GM06990 (cell line): ENCODE measurements around the gene WWTR1.

Source experiments
- DNase-seq: peaks from one replicate; pipeline ENCODE4 v3.0.0-alpha.2; 2011; ENCODE audit not compliant: insufficient read length; ENCODE audit errors: extremely low read depth
- H3K27me3 ChIP-seq: replicated peaks from 2 replicates; pipeline ENCODE4 v1.6.0; 2011; ENCODE audit warnings: low read length; ENCODE audit not compliant: control insufficient read depth, insufficient read depth
- H3K36me3 ChIP-seq: 2 replicates; pipeline ENCODE4 v1.5.1; 2011; ENCODE audit warnings: low read length; ENCODE audit not compliant: control insufficient read depth, insufficient read depth
- H3K4me3 ChIP-seq: replicated peaks from 2 replicates; pipeline ENCODE4 v1.5.1; 2011; ENCODE audit warnings: low read depth, mild to moderate bottlenecking, control low read depth, low read length
- CTCF ChIP-seq: IDR thresholded peaks from 2 replicates; pipeline ENCODE4 v1.5.1; 2011; ENCODE audit warnings: low read length, control low read depth, mild to moderate bottlenecking, inconsistent platforms; ENCODE audit not compliant: insufficient read depth, poor library complexity, severe bottlenecking

WWTR1 gene

DNA sequence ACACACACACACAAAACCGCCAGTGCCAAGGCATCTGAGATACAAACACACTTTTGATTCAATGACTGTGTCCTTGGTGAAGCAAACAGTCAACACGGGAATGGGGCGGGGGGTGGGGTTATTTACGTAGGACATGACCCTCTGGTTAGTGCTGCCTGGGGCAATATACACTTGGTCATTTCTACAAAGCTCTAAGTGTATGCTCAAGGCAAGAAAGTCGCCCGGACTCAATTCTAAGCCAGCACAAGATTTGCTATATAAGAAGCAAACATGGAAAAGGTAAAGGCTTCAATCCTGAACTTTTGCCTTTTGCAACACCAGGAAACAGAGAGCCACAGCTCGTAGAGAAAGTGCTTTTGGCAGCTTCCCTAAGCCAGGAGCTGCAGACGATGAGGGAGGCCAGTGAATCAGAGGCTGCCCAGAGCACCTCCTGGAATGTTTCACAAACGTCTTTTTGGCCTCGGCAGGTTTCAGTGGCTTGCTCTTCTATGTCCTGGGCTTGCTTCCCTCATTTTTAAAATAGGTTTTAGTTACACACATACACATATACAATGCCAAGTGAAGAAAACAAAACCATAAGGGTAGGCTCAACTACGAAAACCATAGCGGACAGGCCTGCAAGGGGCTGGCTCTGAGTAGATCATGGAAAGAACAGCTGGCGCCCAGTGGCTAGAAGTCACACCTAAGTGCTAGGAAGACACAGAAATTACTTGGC lies 109.7 kb downstream of the WWTR1 start:
- TF ChIP-seq CTCF: no peak
- Histone ChIP-seq H3K36me3 (no peaks in the 10 kb centered on the region), H3K4me3 (no peak overlapping the region), H3K27me3 (no peaks in the 10 kb centered on the region)
- DNase-seq: no peak

GRCh38 chr3:149547413-149547812 lies 110.4 kb downstream of the WWTR1 start:
- no peak for DNase-seq
- Histone ChIP-seq H3K36me3 (no peaks in the 10 kb centered on the region), H3K4me3 (no peak overlapping the region), H3K27me3 (no peaks in the 10 kb centered on the region)
- TF ChIP-seq CTCF: no peak

GRCh38 chr3:149545049-149545448 lies 112.8 kb downstream of the WWTR1 start:
- no peak for TF ChIP-seq CTCF
- H3K27me3 ChIP-seq: no peaks in the 10 kb centered on the region
- no peaks in the 10 kb centered on the region for H3K36me3 ChIP-seq
- no peak overlapping the region for H3K4me3 ChIP-seq
- DNase-seq: no peak

DNA sequence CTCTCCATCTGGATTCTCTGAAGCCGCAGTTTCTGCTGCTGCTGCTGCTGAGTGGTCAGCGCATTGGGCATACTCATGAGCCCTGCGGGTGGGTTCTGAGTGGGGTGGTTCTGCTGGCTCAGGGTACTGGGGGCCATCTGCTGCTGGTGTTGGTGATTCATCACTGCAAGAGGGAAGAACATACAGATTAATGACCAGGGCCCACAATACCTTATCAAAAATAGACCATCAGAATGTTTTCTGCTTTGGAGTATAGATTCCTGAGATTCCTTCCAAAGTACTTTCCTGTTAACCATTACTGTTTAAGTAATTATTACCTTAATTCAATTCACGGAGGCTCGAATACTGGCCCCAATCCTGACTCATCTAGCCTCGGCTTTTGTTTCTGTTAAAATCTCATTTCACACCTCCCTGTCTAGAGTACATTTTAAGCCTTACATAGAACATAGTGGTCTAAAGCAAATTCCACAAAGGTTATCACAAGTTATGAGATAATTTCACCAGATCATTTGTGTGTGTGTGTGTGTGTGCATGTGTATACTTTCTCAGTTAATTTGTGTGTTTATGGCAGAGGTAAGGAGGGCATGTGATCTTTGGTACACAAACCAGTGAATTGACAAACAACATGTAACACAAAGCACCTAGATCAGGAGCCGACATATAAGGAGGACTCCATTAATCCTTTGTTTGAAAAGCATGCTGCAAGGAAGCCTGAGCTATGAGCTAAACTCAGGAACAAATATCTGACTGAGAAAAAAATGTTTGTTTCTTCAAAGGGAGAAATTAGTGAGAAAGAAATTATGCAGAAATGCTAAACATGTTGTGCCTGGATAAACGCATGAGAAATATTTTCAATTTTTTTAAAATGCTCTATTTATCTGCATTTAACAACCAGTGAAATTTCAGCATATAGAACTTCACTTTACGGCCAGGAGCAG lies 115.2 kb downstream of the WWTR1 start:
- TF ChIP-seq CTCF: no peak
- Histone ChIP-seq H3K36me3 (no peaks in the 10 kb centered on the region), H3K4me3 (no peak overlapping the region), H3K27me3 (no peaks in the 10 kb centered on the region)
- no peak for DNase-seq

DNA sequence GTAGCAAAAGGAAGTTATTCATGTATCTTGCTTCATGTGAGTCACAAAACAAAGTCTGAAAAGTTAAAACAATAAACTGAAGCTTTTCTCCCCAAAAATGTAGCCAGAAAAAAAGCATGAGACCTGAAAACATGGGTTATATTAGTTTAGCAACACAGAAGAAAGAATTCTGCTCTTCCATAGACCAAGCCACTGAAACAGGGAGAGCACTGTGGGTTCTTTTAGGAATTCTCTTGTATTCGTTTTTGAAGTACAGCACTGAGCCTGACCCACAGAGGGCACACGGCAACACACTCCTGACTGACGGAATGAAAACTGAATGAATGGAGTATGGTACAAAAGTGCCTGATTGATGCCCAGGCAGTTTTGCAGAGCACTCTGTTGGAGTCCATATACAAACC lies 116.7 kb downstream of the WWTR1 start:
- DNase-seq: no peak
- H3K4me3 ChIP-seq: no peak overlapping the region

More for the DNA sequence above, 116.7 kb downstream of the WWTR1 start:
- Histone ChIP-seq H3K36me3 (no peaks in the 10 kb centered on the region), H3K27me3 (no peaks in the 10 kb centered on the region)
- TF ChIP-seq CTCF: no peak
